ENCODE measurements around the gene RPS6KA2.

DNA sequence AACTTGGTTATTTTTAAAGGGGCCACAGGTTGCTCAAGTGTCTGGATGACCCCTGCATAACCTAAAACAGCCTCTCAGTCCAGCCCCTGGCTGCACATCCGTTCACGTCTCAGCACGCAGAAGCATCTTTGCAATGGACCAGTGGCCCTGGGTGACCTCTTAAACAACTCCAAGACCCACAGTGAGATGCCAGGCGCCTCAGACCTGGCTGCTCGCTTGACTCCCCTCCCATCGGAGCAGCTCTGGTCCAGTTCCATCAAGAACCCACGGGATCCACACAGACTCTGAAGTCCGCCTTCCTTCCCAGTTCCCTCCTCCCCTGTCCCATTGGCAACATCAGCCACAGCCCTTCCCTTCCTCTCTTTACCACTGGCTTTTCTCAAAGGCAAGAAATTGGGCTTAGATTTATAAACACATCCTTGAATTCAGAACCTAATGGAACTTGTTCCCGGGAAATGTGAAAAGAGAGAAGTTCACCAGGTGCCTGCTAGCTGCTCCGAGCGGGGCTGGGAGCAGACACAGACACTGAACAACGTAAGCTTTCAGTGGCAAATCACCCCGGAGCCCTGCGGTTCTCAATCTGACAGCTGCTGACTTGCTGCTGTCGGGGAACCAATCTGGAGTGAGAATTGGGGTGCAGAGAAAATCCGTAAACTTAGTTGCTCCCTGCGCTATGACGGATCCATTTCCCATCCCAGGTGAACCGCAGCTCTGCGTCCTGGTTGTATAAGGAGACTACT is 204.7 kb downstream of the RPS6KA2 start:
- TF ChIP-seq, protein P1, sequence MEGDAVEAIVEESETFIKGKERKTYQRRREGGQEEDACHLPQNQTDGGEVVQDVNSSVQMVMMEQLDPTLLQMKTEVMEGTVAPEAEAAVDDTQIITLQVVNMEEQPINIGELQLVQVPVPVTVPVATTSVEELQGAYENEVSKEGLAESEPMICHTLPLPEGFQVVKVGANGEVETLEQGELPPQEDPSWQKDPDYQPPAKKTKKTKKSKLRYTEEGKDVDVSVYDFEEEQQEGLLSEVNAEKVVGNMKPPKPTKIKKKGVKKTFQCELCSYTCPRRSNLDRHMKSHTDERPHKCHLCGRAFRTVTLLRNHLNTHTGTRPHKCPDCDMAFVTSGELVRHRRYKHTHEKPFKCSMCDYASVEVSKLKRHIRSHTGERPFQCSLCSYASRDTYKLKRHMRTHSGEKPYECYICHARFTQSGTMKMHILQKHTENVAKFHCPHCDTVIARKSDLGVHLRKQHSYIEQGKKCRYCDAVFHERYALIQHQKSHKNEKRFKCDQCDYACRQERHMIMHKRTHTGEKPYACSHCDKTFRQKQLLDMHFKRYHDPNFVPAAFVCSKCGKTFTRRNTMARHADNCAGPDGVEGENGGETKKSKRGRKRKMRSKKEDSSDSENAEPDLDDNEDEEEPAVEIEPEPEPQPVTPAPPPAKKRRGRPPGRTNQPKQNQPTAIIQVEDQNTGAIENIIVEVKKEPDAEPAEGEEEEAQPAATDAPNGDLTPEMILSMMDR (conservative IDR thresholded peaks at IDR 0.05) = no peak
- TF ChIP-seq ZFX (IDR thresholded peaks at IDR 0.05) = no peak

All from C4-2B (cell line).